HepG2 (cell line): ENCODE measurements around the gene ANKRD2. TPM values are rescaled to one million over a fixed set of nuclear protein-coding genes. Genes with fewer than 3 reads are reported as not detected.

Experiments used
- AGO1 ChIP-seq: fragments of 200-400 bp; formaldehyde crosslinking; IDR thresholded peaks from 2 replicates; pipeline ENCODE4 v1.6.1; 2017; ENCODE audit warnings: mild to moderate bottlenecking, low read depth, low read length, moderate library complexity; ENCODE audit not compliant: poor library complexity, severe bottlenecking
- ELF4 ChIP-seq: sonication (generic); formaldehyde crosslinking; IDR thresholded peaks from 2 replicates; pipeline ENCODE4 v1.5.0; 2020; ENCODE audit warnings: missing genetic modification reagents, mild to moderate bottlenecking, moderate library complexity, borderline replicate concordance
- FOXP4 ChIP-seq: sonication (generic); formaldehyde crosslinking; IDR thresholded peaks from 2 replicates; pipeline ENCODE4 v1.4.0; 2020; ENCODE audit warnings: missing genetic modification reagents
- GMEB1 ChIP-seq: sonication (generic); formaldehyde crosslinking; IDR thresholded peaks from 2 replicates; pipeline ENCODE4 v1.5.1; 2020; ENCODE audit warnings: missing genetic modification reagents, mild to moderate bottlenecking, borderline replicate concordance
- HMG20B ChIP-seq: conservative IDR thresholded peaks from 2 replicates; pipeline ENCODE4 v1.6.1; 2016; ENCODE audit warnings: missing genetic modification reagents, missing compliant biosample characterization
- LCORL ChIP-seq, 2 experiments: fragments of 450-650 bp in 1 of 2; sonication (generic) in 1 of 2; formaldehyde crosslinking in 1 of 2; IDR thresholded peaks; 2 replicates each; pipeline versions ENCODE4 v1.5.0 to v1.6.1; 2017 to 2020; ENCODE audit warnings: antibody characterized with exemption in 1 of 2, missing genetic modification reagents in 1 of 2
- MTF2 ChIP-seq: sonication (generic); formaldehyde crosslinking; IDR thresholded peaks from 2 replicates; pipeline ENCODE4 v1.5.0; 2020; ENCODE audit warnings: missing genetic modification reagents, borderline replicate concordance
- MXI1 ChIP-seq: IDR thresholded peaks from 3 replicates; pipeline ENCODE4 v1.6.1; 2012; ENCODE audit warnings: low read depth, low read length, inconsistent platforms, borderline replicate concordance
- PLRG1 ChIP-seq: fragments of 450-650 bp; conservative IDR thresholded peaks from 2 replicates; pipeline ENCODE4 v1.6.1; 2016
- PRMT3 ChIP-seq: sonication (generic); formaldehyde crosslinking; IDR thresholded peaks from 2 replicates; pipeline ENCODE4 v1.8.1; 2022; ENCODE audit warnings: low read depth, mild to moderate bottlenecking, moderate library complexity, missing genetic modification reagents, borderline replicate concordance
- TBX2 ChIP-seq: sonication (generic); formaldehyde crosslinking; IDR thresholded peaks from 2 replicates; pipeline ENCODE4 v1.5.0; 2020; ENCODE audit warnings: missing genetic modification reagents, mild to moderate bottlenecking, borderline replicate concordance
- TFAP4 ChIP-seq: sonication (generic); IDR thresholded peaks from 2 replicates; pipeline ENCODE4 v1.6.1; 2016; ENCODE audit warnings: low read depth, borderline replicate concordance
- THRA ChIP-seq: sonication (generic); formaldehyde crosslinking; IDR thresholded peaks from 2 replicates; pipeline ENCODE4 v1.4.0; 2020; ENCODE audit warnings: missing genetic modification reagents, borderline replicate concordance
- ZMAT5 ChIP-seq: sonication (generic); formaldehyde crosslinking; IDR thresholded peaks from 2 replicates; pipeline ENCODE4 v1.5.0; 2020; ENCODE audit warnings: mild to moderate bottlenecking, low read depth, missing genetic modification reagents, borderline replicate concordance
- ZNF33A ChIP-seq: sonication (generic); formaldehyde crosslinking; IDR thresholded peaks from 2 replicates; pipeline ENCODE4 v1.5.1; 2020; ENCODE audit warnings: missing genetic modification reagents, mild to moderate bottlenecking, moderate library complexity, borderline replicate concordance
- ZNF552 ChIP-seq: sonication (generic); formaldehyde crosslinking; IDR thresholded peaks from 2 replicates; pipeline ENCODE4 v1.9.0; 2022; ENCODE audit warnings: missing genetic modification reagents, mild to moderate bottlenecking, borderline replicate concordance
- ZNF577 ChIP-seq: sonication (generic); formaldehyde crosslinking; IDR thresholded peaks from 2 replicates; pipeline ENCODE4 v1.4.0; 2020; ENCODE audit warnings: mild to moderate bottlenecking, low read depth, missing genetic modification reagents, borderline replicate concordance
- polyA plus RNA-seq, 8 experiments: library from polyadenylated mRNA; depleted of rRNA in 3 of 8; stranded (reverse) in 7 of 8; unstranded in 1 of 8; fragments of >200 nt; fragmentation: Illumina TruSeq in 4 of 8; extraction: Trizol in 4 of 8; gene quantifications; 2 replicates each; pipeline versions ENCODE4 v1.2.1 to v1.2.3, GENCODE V29; 2011 to 2016; ENCODE audit warnings: low read depth in 4 of 8, missing spikeins in 1 of 8, mixed read lengths in 1 of 8; ENCODE audit not compliant: insufficient read depth in 1 of 8
- total RNA-seq, 5 experiments: library from RNA; depleted of rRNA; stranded (reverse); fragments of >200 nt; fragmentation: Illumina TruSeq; extraction: Trizol; gene quantifications; 2 replicates each; pipeline ENCODE4 v1.2.3, GENCODE V29; 2016; ENCODE audit warnings: low read depth in 1 of 5
- TF ChIP-seq, protein P1 (sequence below): IDR thresholded peaks from 2 replicates; pipeline ENCODE4 v1.6.1; 2016; ENCODE audit warnings: missing genetic modification reagents, missing compliant biosample characterization

ANKRD2 gene
- total and polyA plus RNA-seq, 2 of the 13 experiments (the other 11 are each of a cell fraction or from before 2014, with no cell fraction given), result not detected

- TF ChIP-seq PRMT3 (CRISPR knock-in tag), result no peak
- TF ChIP-seq THRA (CRISPR knock-in tag), result 0 out of 2 replicates have a peak, but pooled peaks have one; percentile 8
- no peak for TF ChIP-seq ZNF33A (CRISPR knock-in tag)
- no peak for TF ChIP-seq LCORL (IDR thresholded peaks at IDR 0.05)
- TF ChIP-seq LCORL (CRISPR knock-in tag; IDR thresholded peaks at IDR 0.05), result peak; percentile 14
- no peak for TF ChIP-seq PLRG1
- TF ChIP-seq MXI1, result peak; percentile 57; the same call in 1 of the 3 replicates
- TF ChIP-seq HMG20B, result no peak
- TF ChIP-seq ZNF577, result no peak
- no peak for TF ChIP-seq GMEB1
- peak; percentile 45; the same call in 1 of the 2 replicates for TF ChIP-seq TFAP4
- no peak for TF ChIP-seq FOXP4 (CRISPR knock-in tag)
- TF ChIP-seq, protein P1, sequence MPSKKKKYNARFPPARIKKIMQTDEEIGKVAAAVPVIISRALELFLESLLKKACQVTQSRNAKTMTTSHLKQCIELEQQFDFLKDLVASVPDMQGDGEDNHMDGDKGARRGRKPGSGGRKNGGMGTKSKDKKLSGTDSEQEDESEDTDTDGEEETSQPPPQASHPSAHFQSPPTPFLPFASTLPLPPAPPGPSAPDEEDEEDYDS (CRISPR knock-in tag), result no peak
- TF ChIP-seq AGO1, result no peak
- no peak for TF ChIP-seq ZNF552 (CRISPR knock-in tag)
- TF ChIP-seq TBX2 (CRISPR knock-in tag), result no peak; the same call in 1 of the 2 replicates
- TF ChIP-seq MTF2 (CRISPR knock-in tag), result no peak
- no peak for TF ChIP-seq ELF4 (CRISPR knock-in tag)
- TF ChIP-seq ZMAT5, result no peak
Observed at GRCh38 chr10:97584060-97584797, 11.7 kb downstream of the ANKRD2 start, which contains the start of gene HOGA1 (continued).
